Progenitor cell of endocrine pancreas (in vitro differentiated cells): ENCODE measurements around the gene ATP2B2. TPM values are rescaled to one million over a fixed set of nuclear protein-coding genes. Genes with fewer than 3 reads are reported as not detected.

ENCODE experiments used
- DNase-seq: peaks from one replicate; pipeline ENCODE4 v3.0.0; 2021; ENCODE audit warnings: low spot score; ENCODE audit not compliant: unreplicated experiment
- H3K27ac Mint-ChIP-seq: 2 replicates; pipeline ENCODE4 v1.8.0; 2021; ENCODE audit warnings: mild to moderate bottlenecking, moderate library complexity, mixed read lengths
- H3K27me3 Mint-ChIP-seq: 2 replicates; pipeline ENCODE4 v1.8.0; 2021; ENCODE audit warnings: mixed read lengths
- H3K36me3 Mint-ChIP-seq: 2 replicates; pipeline ENCODE4 v1.8.0; 2022; ENCODE audit warnings: mixed read lengths; ENCODE audit not compliant: insufficient read depth
- H3K4me1 Mint-ChIP-seq: 2 replicates; pipeline ENCODE4 v1.8.0; 2021; ENCODE audit warnings: low read depth, mixed read lengths
- H3K4me3 Mint-ChIP-seq: 2 replicates; pipeline ENCODE4 v1.8.0; 2021; ENCODE audit warnings: low read depth, mild to moderate bottlenecking, moderate library complexity, mixed read lengths
- H3K9me3 Mint-ChIP-seq: 2 replicates; pipeline ENCODE4 v1.8.0; 2021; ENCODE audit warnings: low read depth, mixed read lengths
- CTCF ChIP-seq: fragments of 200-600 bp; sonication (generic); IDR thresholded peaks from one replicate; pipeline ENCODE4 v1.5.0; 2021; ENCODE audit warnings: antibody characterized with exemption, mild to moderate bottlenecking; ENCODE audit not compliant: unreplicated experiment
- total RNA-seq: library from RNA; stranded (reverse); gene quantifications from 2 replicates; pipeline ENCODE4 v1.2.1, GENCODE V29; 2021

The ATP2B2 gene
- total RNA-seq, 1 donor from 2014 or later: 0.07 TPM

DNA sequence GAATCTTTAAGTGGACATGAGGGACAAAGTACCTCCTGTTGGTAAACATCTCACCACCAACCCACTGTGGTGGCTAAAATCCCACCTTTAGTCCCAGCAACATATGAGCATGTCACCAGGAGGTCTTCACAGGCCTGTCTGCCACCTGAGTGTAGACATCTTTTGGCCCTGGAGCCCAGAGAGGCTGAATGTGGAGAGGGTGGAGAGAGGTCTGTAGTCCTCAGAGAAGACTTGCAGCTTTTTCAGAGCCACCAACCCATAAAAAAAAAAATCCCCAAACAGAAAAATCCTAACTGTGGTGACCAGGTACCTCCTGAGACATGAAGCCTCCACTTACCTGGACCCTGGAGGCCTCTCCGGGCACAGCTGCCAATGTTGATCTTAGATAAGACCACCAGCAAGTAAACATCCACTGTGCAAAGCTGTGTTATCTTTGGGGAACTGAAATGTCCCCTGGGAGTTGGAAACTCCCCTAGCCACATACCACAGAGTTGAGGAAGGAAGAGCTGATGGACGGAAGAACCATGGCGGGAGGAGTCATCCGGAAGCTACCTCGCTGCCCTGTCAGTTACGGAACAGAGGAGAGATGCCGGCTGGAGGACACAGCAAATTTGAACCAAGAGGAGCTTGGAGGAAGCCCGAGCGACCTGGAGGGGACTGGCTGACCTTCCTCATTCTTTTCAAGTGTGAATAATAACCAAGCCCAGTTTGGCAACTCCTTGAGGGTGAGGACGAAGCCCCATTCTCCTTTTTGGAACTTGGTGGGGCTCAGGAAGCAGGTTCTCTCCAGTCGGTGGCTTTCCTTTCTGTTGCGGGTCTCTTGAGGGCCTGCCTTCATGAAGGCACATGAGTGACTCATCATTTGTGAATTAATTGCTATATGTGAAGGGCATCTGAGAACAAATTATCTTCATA, 212.6 kb downstream of the ATP2B2 start, which contains the start of gene GHRL:
GHRL (minus strand) TSS at position 443 of the 915 bp plus-strand sequence. CDS start 2,767 bp downstream, outside the sequence.
- no peaks in the 10 kb centered on the region for H3K27me3 Mint-ChIP-seq
- peaks cover 27% of the 10 kb centered on the region for H3K4me1 Mint-ChIP-seq
- TF ChIP-seq CTCF: no peak
- H3K4me3 Mint-ChIP-seq: peak within 1 kb of the TSS; percentile 44
- DNase-seq: no peak
- peak within 1 kb of the TSS; percentile 92 for H3K27ac Mint-ChIP-seq
- H3K9me3 Mint-ChIP-seq: no peaks in the 10 kb centered on the region
- H3K36me3 Mint-ChIP-seq: peaks cover 16% of the 10 kb centered on the region

- no peak for DNase-seq
- H3K36me3 Mint-ChIP-seq: peaks cover 16% of the 10 kb centered on the region
- H3K27ac Mint-ChIP-seq: peak overlapping the region; percentile 92
- no peaks in the 10 kb centered on the region for H3K27me3 Mint-ChIP-seq
- H3K4me3 Mint-ChIP-seq: peak overlapping the region; percentile 46
- H3K4me1 Mint-ChIP-seq: peaks cover 29% of the 10 kb centered on the region
- H3K9me3 Mint-ChIP-seq: no peaks in the 10 kb centered on the region
- no peak for TF ChIP-seq CTCF
Observed at GRCh38 chr3:10291641-10292040, 213.7 kb downstream of the ATP2B2 start.

GRCh38 chr3:10290481-10291176, 214.8 kb downstream of the ATP2B2 start:
- no peak overlapping the region for H3K4me3 Mint-ChIP-seq
- H3K27me3 Mint-ChIP-seq: no peaks in the 10 kb centered on the region
- H3K36me3 Mint-ChIP-seq: peaks cover 14% of the 10 kb centered on the region
- peaks cover 29% of the 10 kb centered on the region for H3K4me1 Mint-ChIP-seq
- no peaks in the 10 kb centered on the region for H3K9me3 Mint-ChIP-seq
- no peak for DNase-seq
- TF ChIP-seq CTCF: no peak
- H3K27ac Mint-ChIP-seq: peak overlapping the region; percentile 59

DNA sequence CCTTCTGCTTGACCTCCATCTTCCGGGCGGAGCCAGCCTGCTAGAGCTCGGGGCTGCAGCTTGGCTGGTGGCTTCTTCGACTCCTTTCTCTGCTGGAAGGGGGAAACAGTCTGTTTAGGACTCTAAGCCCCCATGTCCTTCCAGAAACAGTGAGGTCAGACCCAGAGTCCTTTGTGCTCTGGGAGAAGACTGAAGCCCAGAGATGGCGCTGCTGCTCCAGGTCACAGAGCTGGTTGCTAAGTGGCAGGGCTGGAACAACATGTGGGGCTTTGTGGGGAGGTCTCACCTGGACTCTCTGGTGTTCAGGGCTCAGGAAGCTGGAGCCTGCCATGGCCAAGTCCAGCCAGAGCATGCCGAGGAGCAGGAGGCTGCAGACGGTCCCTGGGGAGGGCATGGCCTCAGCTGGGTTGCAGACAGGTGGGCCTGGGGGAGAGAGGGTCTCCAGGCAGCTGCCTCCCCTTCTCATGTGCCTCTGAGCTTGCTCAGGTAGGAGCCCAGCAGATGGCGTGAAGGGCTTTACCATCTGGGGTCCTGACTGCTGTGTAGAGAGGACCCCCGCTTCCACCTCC, 215.5 kb downstream of the ATP2B2 start:
- Mint-ChIP-seq H3K9me3 (no peaks in the 10 kb centered on the region), H3K36me3 (peaks cover 10% of the 10 kb centered on the region)
- no peak for TF ChIP-seq CTCF

GRCh38 chr3:10289077-10289476, 216.3 kb downstream of the ATP2B2 start:
- Mint-ChIP-seq H3K36me3 (peaks cover 4% of the 10 kb centered on the region), H3K4me3 (no peak overlapping the region), H3K27me3 (no peaks in the 10 kb centered on the region), H3K27ac (no peak overlapping the region), H3K4me1 (peaks cover 31% of the 10 kb centered on the region), H3K9me3 (no peaks in the 10 kb centered on the region)
- no peak for DNase-seq
- TF ChIP-seq CTCF: no peak

More for the DNA sequence above, 215.5 kb downstream of the ATP2B2 start:
- H3K27me3 Mint-ChIP-seq: no peaks in the 10 kb centered on the region
- H3K4me1 Mint-ChIP-seq: peaks cover 31% of the 10 kb centered on the region
- peak overlapping the region; percentile 52 for H3K27ac Mint-ChIP-seq
- DNase-seq: no peak
- no peak overlapping the region for H3K4me3 Mint-ChIP-seq
